Measurements from ENCODE around the gene DNAJA1.

Gene DNAJA1

DNA sequence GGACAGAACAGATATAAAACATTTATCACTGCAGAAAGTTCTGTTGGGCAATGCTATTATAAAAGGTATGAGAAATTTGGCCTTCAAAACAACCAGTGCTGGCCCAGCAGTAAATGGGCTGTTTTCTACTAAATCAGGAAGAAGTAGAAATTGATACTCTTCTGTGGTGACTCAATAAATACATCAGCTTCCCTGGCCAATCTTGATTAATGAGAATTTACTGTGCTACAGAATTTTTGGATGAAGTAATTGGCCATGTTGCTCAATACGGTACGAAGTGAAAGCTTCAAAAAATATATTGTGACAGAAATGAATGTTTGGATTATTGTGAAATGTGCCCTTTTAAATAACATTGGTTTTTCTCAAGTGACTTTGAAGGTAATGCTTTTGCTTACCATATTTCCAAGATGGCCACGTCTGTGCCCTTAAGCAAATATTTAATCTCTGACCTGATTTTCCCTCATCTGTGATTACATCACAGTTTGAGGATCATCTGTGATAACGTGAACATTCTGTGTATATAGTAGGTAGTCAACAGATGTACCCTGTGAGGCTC is 4.2 kb downstream of the DNAJA1 start:
- DNase-seq = no peak
- ATAC-seq = no peak

- DNase-seq (no peak), ATAC-seq (no peak)
Measured at GRCh38 chr9:33030285-33030684, 5.2 kb downstream of the DNAJA1 start.

DNA sequence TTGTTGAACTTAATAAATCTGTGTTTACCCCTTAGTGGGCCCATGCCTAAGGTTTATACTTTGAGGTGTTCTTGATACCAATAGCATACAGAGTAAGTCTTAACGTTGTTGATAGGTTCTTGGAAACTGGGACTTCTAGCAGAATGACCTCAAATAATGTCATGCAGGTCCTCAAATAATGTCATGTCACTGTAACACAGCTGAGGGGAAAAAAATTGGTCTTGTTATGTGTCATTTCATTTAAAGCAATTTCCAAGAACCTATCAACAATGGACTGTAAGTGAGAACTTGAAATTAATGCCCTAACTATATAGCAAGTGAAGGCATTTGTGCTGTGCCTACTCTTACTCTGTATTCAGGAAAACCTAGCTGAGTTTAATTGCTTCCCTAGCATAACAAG is 7.2 kb downstream of the DNAJA1 start:
- ATAC-seq (no peak), DNase-seq (no peak)

- ATAC-seq (no peak), DNase-seq (no peak)
Measured at GRCh38 chr9:33032865-33033264, 7.8 kb downstream of the DNAJA1 start.

DNA sequence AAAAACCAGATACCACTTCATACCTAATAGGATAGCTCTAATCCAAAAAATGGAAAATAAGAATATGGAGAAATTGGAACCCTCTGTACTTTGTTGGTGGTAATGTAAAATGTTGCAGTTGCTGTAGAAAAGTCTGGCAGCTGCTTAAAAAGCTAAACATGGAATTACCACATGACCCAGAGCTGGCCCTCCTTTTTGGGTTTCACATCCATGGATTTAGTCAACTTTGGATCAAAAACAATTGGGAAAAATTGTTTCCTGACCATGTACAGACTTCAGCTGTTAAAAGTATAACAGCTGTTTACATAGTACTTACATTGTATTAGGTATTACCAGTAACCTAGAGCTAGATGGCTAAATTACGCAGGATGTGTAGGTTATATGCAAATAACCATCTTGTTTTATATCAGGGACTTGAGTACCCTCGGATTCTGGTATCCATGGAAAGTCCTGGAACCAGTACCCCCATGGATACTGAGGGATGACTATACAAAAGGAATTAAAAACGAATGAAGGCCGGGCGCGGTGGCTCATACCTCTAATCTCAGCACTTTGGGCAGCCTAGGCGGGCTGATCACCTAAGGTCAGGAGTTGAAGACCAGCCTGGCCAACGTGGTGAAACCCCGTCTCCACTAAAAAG is 15.8 kb downstream of the DNAJA1 start:
- no peak for ATAC-seq

DNA sequence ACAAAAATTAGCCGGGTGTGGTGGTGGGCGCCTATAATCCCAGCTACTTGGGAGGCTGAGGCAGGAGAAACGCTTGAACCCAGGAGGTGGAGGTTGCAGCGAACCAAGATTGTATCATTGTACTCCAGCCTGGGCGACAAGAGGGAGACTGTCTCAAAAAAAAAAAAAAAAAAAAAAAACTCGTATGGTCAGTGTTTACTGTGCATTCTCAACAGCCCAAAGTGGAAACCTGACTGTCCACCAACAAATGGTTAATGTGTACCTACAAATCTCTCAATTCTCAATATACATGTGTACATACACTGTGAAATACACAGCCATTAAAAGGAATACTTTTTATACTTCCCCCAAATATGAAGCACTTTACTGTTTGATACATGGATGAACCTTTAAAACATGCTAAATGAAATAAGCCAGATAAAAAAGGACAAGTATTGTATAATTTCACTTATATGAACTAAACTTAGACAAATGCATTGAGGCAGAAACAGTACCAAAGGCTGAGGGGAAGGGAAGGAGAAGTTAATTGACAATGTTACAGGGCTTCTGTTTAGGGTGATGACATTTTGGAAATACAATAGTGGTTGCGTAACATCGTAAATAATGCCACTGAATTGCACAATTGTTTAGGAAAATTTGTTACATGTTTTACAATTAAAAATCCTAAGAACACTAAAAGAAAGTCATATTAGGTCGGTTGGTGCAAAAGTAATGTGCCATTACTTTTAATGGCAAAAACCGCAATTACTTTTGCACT is 16.5 kb downstream of the DNAJA1 start:
- ATAC-seq (no peak), DNase-seq (no peak)

More for the DNA sequence above, 15.8 kb downstream of the DNAJA1 start:
- no peak for DNase-seq

DNA sequence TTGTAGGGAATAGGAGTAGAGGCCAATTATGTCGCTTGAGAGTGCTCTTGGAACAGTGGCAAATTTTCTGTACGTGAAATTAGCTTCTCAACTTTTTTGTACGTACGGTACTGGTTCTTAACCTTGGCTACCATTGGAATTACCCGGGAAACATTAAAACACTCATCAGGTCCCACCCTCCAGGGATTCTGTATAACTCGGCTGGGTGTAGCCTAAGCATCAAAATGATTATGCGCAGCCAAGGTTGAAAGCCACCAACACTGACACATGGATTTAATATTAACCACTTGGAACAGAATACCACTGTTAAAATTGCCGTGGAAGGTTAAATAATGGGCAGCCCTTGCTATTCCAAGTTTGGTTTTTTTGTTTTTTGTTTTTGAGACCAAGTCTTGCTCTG is 17.4 kb downstream of the DNAJA1 start:
- DNase-seq (no peak), ATAC-seq (no peak)

DNA sequence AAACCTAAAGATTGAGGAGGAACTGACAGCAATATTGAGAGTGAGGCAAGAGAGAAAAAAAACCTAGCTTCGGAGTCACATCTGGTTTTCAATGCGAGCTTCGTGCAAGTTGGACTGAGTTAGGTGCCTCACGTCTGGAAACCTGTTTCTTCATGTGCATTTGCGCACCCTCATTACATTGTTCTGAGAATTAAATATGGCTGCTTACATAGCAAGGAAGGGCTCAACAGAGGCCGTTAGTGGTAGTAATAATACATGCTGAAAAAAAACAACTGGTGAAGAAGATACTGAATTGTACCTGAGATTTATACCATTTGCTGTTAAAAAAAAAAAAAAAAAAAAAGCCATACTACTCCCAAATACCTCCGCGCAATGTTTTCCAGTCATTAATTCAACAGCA is 18.6 kb downstream of the DNAJA1 start:
- DNase-seq (no peak), ATAC-seq (no peak)

GRCh38 chr9:33044162-33044673 is 19.1 kb downstream of the DNAJA1 start:
- ATAC-seq (peak; percentile 85), DNase-seq (peak; percentile 73)

- DNase-seq (no peak), ATAC-seq (no peak)
Measured at GRCh38 chr9:33044677-33045282, 19.7 kb downstream of the DNAJA1 start.

DNA sequence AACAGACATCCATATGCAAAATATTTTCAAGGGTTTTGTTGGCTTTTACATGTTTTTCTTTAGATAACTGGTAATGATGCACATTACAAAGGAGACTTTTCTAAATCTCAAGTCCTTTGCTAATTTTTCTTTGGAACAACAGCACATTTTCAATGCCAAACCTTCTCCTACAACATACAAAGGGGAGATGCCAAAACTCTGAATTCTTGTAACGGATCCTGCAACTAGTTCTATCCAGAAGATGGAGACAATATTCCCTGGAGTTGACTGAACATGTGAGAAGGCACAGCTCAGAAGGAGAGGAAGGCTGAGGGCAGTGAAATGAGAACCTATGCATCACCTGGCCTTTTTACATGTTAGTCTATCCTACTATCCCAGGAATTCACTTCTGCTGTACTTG is 21.0 kb downstream of the DNAJA1 start:
- DNase-seq = no peak
- ATAC-seq = no peak

DNA sequence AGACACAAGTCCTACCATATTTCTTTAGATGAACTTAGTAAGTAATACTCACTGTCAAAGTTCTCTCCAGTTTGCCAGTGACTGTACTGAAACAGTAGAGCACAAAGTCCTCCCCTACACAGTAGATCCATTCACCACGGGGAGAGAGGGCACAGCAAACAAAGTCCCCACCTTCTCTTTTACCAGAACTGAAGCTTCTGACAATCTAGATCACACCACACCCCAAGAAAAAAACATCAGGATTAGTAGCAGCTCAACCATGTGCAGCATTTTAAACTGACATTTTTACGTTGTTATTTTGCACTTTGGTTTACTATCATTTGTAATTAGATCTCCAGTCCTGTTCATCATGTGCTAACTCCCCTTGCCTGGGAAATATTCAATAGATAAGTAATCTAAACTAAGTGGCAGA is 23.0 kb downstream of the DNAJA1 start:
- DNase-seq (no peak), ATAC-seq (no peak)

- peak; percentile 61 for ATAC-seq
- no peak for DNase-seq
Measured at GRCh38 chr9:33049680-33050361, 24.7 kb downstream of the DNAJA1 start.

GRCh38 chr9:33051144-33051543 is 26.1 kb downstream of the DNAJA1 start:
- no peak for ATAC-seq
- no peak for DNase-seq

- ATAC-seq (no peak), DNase-seq (no peak)
Measured at GRCh38 chr9:33065157-33066076, 40.3 kb downstream of the DNAJA1 start.

GRCh38 chr9:33068991-33069390 is 43.9 kb downstream of the DNAJA1 start:
- ATAC-seq (no peak), DNase-seq (no peak)

GRCh38 chr9:33076046-33077004 is 51.3 kb downstream of the DNAJA1 start, which contains the start of gene SMU1:
Gene SMU1, minus strand, starts transcription at chr9:33076674. Its CDS starts 66 bp downstream, at chr9:33076608.
- ATAC-seq (peak; percentile 99), DNase-seq (peak; percentile 94)

- ATAC-seq (no peak), DNase-seq (no peak)
Measured at GRCh38 chr9:33080534-33080933, 55.5 kb downstream of the DNAJA1 start.

DNA sequence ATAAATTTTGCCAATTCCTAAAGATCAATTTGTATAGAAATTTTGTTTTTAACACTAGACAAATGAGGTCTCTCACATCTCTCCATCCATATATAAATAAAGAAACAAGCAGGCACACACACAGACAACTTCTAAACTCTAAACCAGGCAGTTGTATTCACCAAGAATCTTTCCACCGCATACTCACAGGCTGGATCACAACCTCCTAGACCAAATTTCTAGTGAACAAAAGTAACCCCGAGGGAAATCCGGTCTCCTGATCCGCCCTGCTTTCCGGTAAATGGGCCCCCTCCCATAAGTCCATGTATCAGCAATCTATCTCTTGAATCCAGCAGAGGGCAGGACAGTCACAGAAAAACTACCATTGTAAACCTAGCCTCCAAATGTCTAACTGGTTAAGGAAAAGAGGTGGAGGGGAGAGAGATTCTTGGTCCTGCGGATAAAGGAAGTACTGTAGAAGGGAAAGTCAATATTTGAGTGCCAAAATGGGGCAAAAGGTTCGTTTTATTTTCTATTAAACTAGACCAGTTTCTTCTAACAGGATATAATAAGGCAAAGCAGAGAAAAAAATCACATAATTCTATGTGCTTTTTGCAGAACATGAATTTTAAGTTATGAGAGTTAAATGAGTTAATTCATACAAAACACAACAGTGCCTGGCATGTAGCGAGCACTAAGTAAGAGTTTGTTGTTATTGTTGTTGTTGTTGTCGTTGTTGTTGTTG is 56.2 kb downstream of the DNAJA1 start:
- DNase-seq = peak; percentile 53
- ATAC-seq = peak; percentile 55
